GM12878 (cell line): ENCODE data around the gene ZNF710. TPM values are rescaled to one million over a fixed set of nuclear protein-coding genes. Genes with fewer than 3 reads are reported as not detected.

Experiments
- ATAC-seq: fragments of 200-7000 bp; cut with Tn5 transposase; 3 replicates; pipeline ENCODE4 v1.9.1; 2020; ENCODE audit warnings: mild to moderate bottlenecking, moderate library complexity
- BruUV-seq: library from RNA; stranded (reverse); fragments of 400-500 nt; replicated peaks from 2 replicates; lab custom pipeline; 2021; lab: Mats Ljungman, UMichigan
- CTCF ChIA-PET: fragments of 300-600 bp; sonication (Branson Sonifier 250); formaldehyde crosslinking; extraction: SDS; loops from one replicate; lab custom pipeline; 2021; ENCODE audit warnings: inconsistent platforms; lab: Yijun Ruan, JAX
- POLR2A ChIA-PET: fragments of 350-600 bp; formaldehyde crosslinking; extraction: SDS; loops from one replicate; lab custom pipeline; 2021; ENCODE audit warnings: inconsistent platforms; lab: Charles Lee
- RAD21 ChIA-PET: fragments of 300-600 bp; sonication (Branson Sonifier 250); formaldehyde crosslinking; loops from one replicate; lab custom pipeline; 2023; ENCODE audit warnings: antibody characterized with exemption; ENCODE audit not compliant: unreplicated experiment; lab: Charles Lee
- SMC1A ChIA-PET: fragments of 300-600 bp; sonication (Branson Sonifier 250); formaldehyde crosslinking; loops from one replicate; lab custom pipeline; 2023; ENCODE audit not compliant: unreplicated experiment, uncharacterized antibody; lab: Charles Lee
- DNase-seq: peaks from one replicate; pipeline ENCODE4 v3.0.0-alpha.2; 2011; ENCODE audit warnings: low read depth, low spot score
- FAIRE-seq: peaks from 3 replicates; lab custom pipeline; 2011; peaks lifted over from hg19 to GRCh38; lab: Jason Lieb, UNC
- H2AFZ ChIP-seq: 2 replicates; pipeline ENCODE4 v1.6.0; 2011; ENCODE audit warnings: low read depth, low read length, control low read depth; ENCODE audit not compliant: control insufficient read depth
- H3K27ac ChIP-seq: 2 replicates; pipeline ENCODE4 v1.5.1; 2011; ENCODE audit warnings: control low read depth; ENCODE audit not compliant: control insufficient read depth, insufficient read depth
- H3K27me3 ChIP-seq, 2 experiments: replicated peaks in 1 of 2; 2 replicates each; pipeline versions ENCODE4 v1.6.0 to v1.6.1; 2011; ENCODE audit warnings: low read length in 1 of 2; ENCODE audit not compliant: control insufficient read depth in 2 of 2, insufficient read depth in 2 of 2
- H3K36me3 ChIP-seq, 2 experiments: 2 replicates each; pipeline ENCODE4 v1.5.1; 2011; ENCODE audit warnings: low read length in 1 of 2; ENCODE audit not compliant: control insufficient read depth in 2 of 2, insufficient read depth in 2 of 2
- H3K4me1 ChIP-seq: 2 replicates; pipeline ENCODE4 v1.6.1; 2011; ENCODE audit warnings: mild to moderate bottlenecking, low read length, moderate library complexity, mixed read lengths; ENCODE audit not compliant: control insufficient read depth, insufficient read depth
- H3K4me2 ChIP-seq: 2 replicates; pipeline ENCODE4 v1.6.0; 2011; ENCODE audit warnings: control low read depth; ENCODE audit not compliant: control insufficient read depth, insufficient read depth
- H3K4me3 ChIP-seq: fragments of 200-600 bp; sonication (generic); 2 replicates; pipeline ENCODE4 v1.5.1; 2016
- H3K79me2 ChIP-seq: 2 replicates; pipeline ENCODE4 v1.6.0; 2011; ENCODE audit warnings: low read length; ENCODE audit not compliant: control insufficient read depth, insufficient read depth
- H3K9ac ChIP-seq: 2 replicates; pipeline ENCODE4 v1.8.0; 2011; ENCODE audit warnings: low read length, control low read depth, mixed read lengths; ENCODE audit not compliant: control insufficient read depth, insufficient read depth
- H3K9me3 ChIP-seq: replicated peaks from 3 replicates; pipeline ENCODE4 v1.5.1; 2011; ENCODE audit warnings: mild to moderate bottlenecking, low read length; ENCODE audit not compliant: control insufficient read depth, insufficient read depth
- H4K20me1 ChIP-seq: 2 replicates; pipeline ENCODE4 v1.6.0; 2011; ENCODE audit not compliant: control insufficient read depth, insufficient read depth
- FOXK2 ChIP-seq: fragments of 450-650 bp; IDR thresholded peaks from 2 replicates; pipeline ENCODE4 v1.6.1; 2017; ENCODE audit warnings: mild to moderate bottlenecking, moderate library complexity
- IKZF1 ChIP-seq: fragments of 450-650 bp; conservative IDR thresholded peaks from 2 replicates; pipeline ENCODE4 v1.6.1; 2017; ENCODE audit warnings: antibody characterized with exemption, mild to moderate bottlenecking
- MTA3 ChIP-seq: IDR thresholded peaks from 2 replicates; pipeline ENCODE4 v1.6.1; 2012; ENCODE audit warnings: low read length, inconsistent platforms, borderline replicate concordance
- NR2C1 ChIP-seq: fragments of 450-650 bp; IDR thresholded peaks from 2 replicates; pipeline ENCODE4 v1.6.1; 2017; ENCODE audit warnings: antibody characterized with exemption, mild to moderate bottlenecking, moderate library complexity
- NRF1 ChIP-seq: conservative IDR thresholded peaks from 2 replicates; pipeline ENCODE4 v1.6.1; 2011; ENCODE audit warnings: mild to moderate bottlenecking, low read depth, low read length, improper control_type of control experiment
- SPI1 ChIP-seq: IDR thresholded peaks from 2 replicates; pipeline ENCODE4 v1.6.1; 2011; ENCODE audit warnings: low read depth, mild to moderate bottlenecking, low read length, moderate library complexity, borderline replicate concordance; ENCODE audit not compliant: insufficient read depth
- WGBS: methylation state at CpG from one replicate; pipeline ENCODE4 v1.1.6; 2016; ENCODE audit warnings: low lambda C conversion rate; ENCODE audit not compliant: insufficient replicate concordance, insufficient coverage; ENCODE audit errors: missing lambda C conversion rate; 5-methylcytosine and 5-hydroxymethylcytosine counted together
- in situ Hi-C: fragments of 300-500 bp; cut with MboI; formaldehyde crosslinking; loops from 9 replicates; pipeline ENCODE4 v1.14.3; 2018; ENCODE audit warnings: mixed read lengths
- intact Hi-C: fragments of 100-400 bp; cut with micrococcal nuclease; formaldehyde crosslinking; loops from one replicate; pipeline ENCODE4 v1.14.2; 2022; ENCODE audit not compliant: unreplicated experiment
- polyA plus RNA-seq, 11 experiments: library from polyadenylated mRNA; depleted of rRNA in 4 of 11; unstranded in 6 of 11; stranded (reverse) in 5 of 11; fragments of >200 nt; fragmentation: Nextera tagmentation in 4 of 11; fragmentation: Illumina TruSeq in 1 of 11; extraction: Ambion mirVana in 4 of 11; extraction: Trizol in 1 of 11; gene quantifications; 1 replicate in 1 of 11; 2 replicates in 10 of 11; pipeline versions ENCODE4 v1.2.1 to v1.2.3, GENCODE V29; 2011 to 2016; ENCODE audit warnings: inconsistent platforms in 2 of 11, missing spikeins in 2 of 11, low read depth in 1 of 11
- total RNA-seq, 4 experiments: library from RNA; depleted of rRNA in 3 of 4; stranded (reverse); fragments of >200 nt in 3 of 4; fragmentation: Illumina TruSeq in 1 of 4; extraction: Trizol in 1 of 4; gene quantifications; 2 replicates each; pipeline versions ENCODE4 v1.2.1 to v1.2.3, GENCODE V29; 2013 to 2021
- TF ChIP-seq, protein P1 (sequence below): IDR thresholded peaks from 2 replicates; pipeline ENCODE4 v1.6.1; 2012; ENCODE audit warnings: low read depth, low read length, improper control_type of control experiment

ZNF710 gene
- total and polyA plus RNA-seq, 10 of the 15 experiments (the other 5 are each of a cell fraction or from before 2014, with no cell fraction given), result 1.4 to 43.5 (median 9.8) TPM

DNA sequence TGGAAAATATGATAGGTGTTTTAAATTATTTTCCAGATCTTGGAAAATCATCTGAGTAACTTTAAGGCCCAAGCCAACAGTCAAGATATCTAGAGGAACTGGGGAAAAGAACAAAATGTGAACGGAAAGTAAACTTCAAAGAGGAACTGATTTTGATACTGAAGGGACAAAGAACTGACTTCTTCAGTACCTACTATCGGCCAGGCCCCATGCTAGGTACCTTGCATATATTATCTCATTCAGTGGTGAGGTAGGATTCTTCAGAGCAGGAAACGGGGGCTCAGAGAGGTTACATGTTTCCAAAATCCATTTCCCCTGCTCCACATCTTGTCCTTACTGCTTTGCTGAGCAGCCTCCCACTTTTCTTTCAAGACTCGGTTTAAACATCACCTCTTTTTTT, 9.8 kb upstream of the ZNF710 start:
- Histone ChIP-seq H3K9me3 (no peaks in the 10 kb centered on the region), H3K4me3 (no peak overlapping the region), H3K36me3 (no peaks in the 10 kb centered on the region), H3K27ac (no peak overlapping the region), H3K79me2 (no peaks in the 10 kb centered on the region), H3K4me2 (no peak overlapping the region), H3K4me1 (no peaks in the 10 kb centered on the region), H2AFZ (no peak overlapping the region), H3K9ac (no peak overlapping the region), H3K27me3 (no peaks in the 10 kb centered on the region), H4K20me1 (no peaks in the 10 kb centered on the region)
- ChIA-PET CTCF (interaction anchor here (1.0 kb wide), 1 partner anchor 19 kb away, joined by 4 read pairs; no protein-coding TSS in a partner anchor), SMC1A (interaction anchor here (1.2 kb wide), 1 partner anchor 20 kb away, joined by 3 read pairs; no protein-coding TSS in a partner anchor), POLR2A (no interaction called here), RAD21 (no interaction called here)
- in situ Hi-C loops, result no loop called here
- TF ChIP-seq SPI1 (peak; percentile 9; the same call in 1 of the 2 replicates), FOXK2 (no peak)
- no TSS peak for BruUV-seq
- 47% methylated on average over 4 of the region's 4 CpGs for WGBS
- DNase-seq, result no peak
- intact Hi-C loops, result no loop called here
- no peak for FAIRE-seq
- peak; percentile 24; the same call in 2 of the 3 replicates for ATAC-seq

- RAD21 ChIA-PET, result no interaction called here
- Histone ChIP-seq H3K79me2 (no peaks in the 10 kb centered on the region), H3K4me3 (no peak overlapping the region), H3K27ac (no peak overlapping the region), H4K20me1 (no peaks in the 10 kb centered on the region), H3K36me3 (no peaks in the 10 kb centered on the region), H3K4me2 (no peak overlapping the region), H3K9me3 (no peaks in the 10 kb centered on the region), H3K4me1 (no peaks in the 10 kb centered on the region), H3K27me3 (no peaks in the 10 kb centered on the region; a peak in 1 of 4 replicates), H3K9ac (no peak overlapping the region), H2AFZ (no peak overlapping the region)
- WGBS, result 0% methylated on average over 1 of the region's 1 CpG
- no TSS peak for BruUV-seq
- FAIRE-seq, result no peak
- CTCF ChIA-PET, result interaction anchor here (0.7 kb wide), 1 partner anchor 636 kb away, joined by 3 read pairs; no protein-coding TSS in a partner anchor
- intact Hi-C loops, result no loop called here
- in situ Hi-C loops, result no loop called here
- POLR2A ChIA-PET, result no interaction called here
- SMC1A ChIA-PET, result interaction anchor here (0.7 kb wide), 1 partner anchor 95 kb away, joined by 3 read pairs; no protein-coding TSS in a partner anchor
- DNase-seq, result no peak
- no peak for ATAC-seq
- TF ChIP-seq, protein P1, sequence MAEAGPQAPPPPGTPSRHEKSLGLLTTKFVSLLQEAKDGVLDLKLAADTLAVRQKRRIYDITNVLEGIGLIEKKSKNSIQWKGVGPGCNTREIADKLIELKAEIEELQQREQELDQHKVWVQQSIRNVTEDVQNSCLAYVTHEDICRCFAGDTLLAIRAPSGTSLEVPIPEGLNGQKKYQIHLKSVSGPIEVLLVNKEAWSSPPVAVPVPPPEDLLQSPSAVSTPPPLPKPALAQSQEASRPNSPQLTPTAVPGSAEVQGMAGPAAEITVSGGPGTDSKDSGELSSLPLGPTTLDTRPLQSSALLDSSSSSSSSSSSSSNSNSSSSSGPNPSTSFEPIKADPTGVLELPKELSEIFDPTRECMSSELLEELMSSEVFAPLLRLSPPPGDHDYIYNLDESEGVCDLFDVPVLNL, result no peak
- TF ChIP-seq MTA3 (no peak), IKZF1 (no peak), NR2C1 (no peak), NRF1 (no peak)
Observed at GRCh38 chr15:89993349-89993748, 7.8 kb upstream of the ZNF710 start.
